ENCODE data around the gene CPLANE2.

DNA sequence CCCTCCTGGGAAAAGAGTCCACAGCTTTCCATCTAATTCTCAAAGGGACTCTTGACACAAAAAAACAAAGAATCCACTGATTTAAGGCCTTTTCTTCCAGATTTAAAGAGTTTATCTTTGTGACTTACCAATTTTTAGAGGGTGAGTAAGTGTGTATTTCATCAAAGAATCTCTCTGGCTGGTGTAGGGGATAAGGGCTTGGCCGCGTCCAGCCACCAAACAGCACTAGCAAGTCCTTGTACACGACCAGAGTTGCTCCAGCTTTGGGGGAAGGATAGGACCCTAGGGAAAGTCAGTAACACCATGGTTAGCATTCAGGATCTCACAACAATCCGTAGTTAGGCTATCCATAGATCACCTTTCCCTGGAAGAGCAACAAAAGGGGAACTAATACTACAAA is 19.5 kb upstream of the CPLANE2 start:
- TF ChIP-seq, protein P1, sequence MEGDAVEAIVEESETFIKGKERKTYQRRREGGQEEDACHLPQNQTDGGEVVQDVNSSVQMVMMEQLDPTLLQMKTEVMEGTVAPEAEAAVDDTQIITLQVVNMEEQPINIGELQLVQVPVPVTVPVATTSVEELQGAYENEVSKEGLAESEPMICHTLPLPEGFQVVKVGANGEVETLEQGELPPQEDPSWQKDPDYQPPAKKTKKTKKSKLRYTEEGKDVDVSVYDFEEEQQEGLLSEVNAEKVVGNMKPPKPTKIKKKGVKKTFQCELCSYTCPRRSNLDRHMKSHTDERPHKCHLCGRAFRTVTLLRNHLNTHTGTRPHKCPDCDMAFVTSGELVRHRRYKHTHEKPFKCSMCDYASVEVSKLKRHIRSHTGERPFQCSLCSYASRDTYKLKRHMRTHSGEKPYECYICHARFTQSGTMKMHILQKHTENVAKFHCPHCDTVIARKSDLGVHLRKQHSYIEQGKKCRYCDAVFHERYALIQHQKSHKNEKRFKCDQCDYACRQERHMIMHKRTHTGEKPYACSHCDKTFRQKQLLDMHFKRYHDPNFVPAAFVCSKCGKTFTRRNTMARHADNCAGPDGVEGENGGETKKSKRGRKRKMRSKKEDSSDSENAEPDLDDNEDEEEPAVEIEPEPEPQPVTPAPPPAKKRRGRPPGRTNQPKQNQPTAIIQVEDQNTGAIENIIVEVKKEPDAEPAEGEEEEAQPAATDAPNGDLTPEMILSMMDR (conservative IDR thresholded peaks at IDR 0.05; ENCODE audit: low read depth, low read length), result no peak
- no peak for TF ChIP-seq RFX5 (IDR thresholded peaks at IDR 0.05; ENCODE audit: low read depth, low read length)
- no peak for TF ChIP-seq SMC3 (IDR thresholded peaks at IDR 0.05; ENCODE audit: low read depth, low read length)
- no peak for TF ChIP-seq POLR2A (IDR thresholded peaks at IDR 0.05; ENCODE audit: low read depth, low read length)
- TF ChIP-seq CEBPB (IDR thresholded peaks at IDR 0.05; ENCODE audit: low read depth, low read length), result no peak
- no peak for TF ChIP-seq CHD1 (IDR thresholded peaks at IDR 0.05; ENCODE audit: low read depth, low read length)
- no peak for TF ChIP-seq MXI1 (IDR thresholded peaks at IDR 0.05; ENCODE audit: borderline replicate concordance, low read depth, low read length)
- no peak for TF ChIP-seq RAD21 (IDR thresholded peaks at IDR 0.05; ENCODE audit: low read length)
- no peak for TF ChIP-seq MAZ (IDR thresholded peaks at IDR 0.05; ENCODE audit: borderline replicate concordance, low read depth, low read length)
- no peak for TF ChIP-seq RCOR1 (IDR thresholded peaks at IDR 0.05; ENCODE audit: insufficient replicate concordance, low read length)
- no peak for TF ChIP-seq BHLHE40 (IDR thresholded peaks at IDR 0.05; ENCODE audit: low read depth, low read length)
- TF ChIP-seq FOS (IDR thresholded peaks at IDR 0.05; ENCODE audit: low read depth, low read length), result no peak
- no peak for TF ChIP-seq NFE2L2 (IDR thresholded peaks at IDR 0.05; ENCODE audit: low read depth, low read length)
- TF ChIP-seq, protein P2, sequence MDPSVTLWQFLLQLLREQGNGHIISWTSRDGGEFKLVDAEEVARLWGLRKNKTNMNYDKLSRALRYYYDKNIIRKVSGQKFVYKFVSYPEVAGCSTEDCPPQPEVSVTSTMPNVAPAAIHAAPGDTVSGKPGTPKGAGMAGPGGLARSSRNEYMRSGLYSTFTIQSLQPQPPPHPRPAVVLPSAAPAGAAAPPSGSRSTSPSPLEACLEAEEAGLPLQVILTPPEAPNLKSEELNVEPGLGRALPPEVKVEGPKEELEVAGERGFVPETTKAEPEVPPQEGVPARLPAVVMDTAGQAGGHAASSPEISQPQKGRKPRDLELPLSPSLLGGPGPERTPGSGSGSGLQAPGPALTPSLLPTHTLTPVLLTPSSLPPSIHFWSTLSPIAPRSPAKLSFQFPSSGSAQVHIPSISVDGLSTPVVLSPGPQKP (IDR thresholded peaks at IDR 0.05; ENCODE audit: borderline replicate concordance, low read depth, low read length), result no peak

Data from IMR-90 (cell line).